Parathyroid adenoma (tissue), 2 donors: ENCODE results near the gene ABHD3.
A peak's percentile ranks its signal among the peaks of the same experiment; 100 is the strongest.

Experiments used
- H2AFZ ChIP-seq: fragments of 300-600 bp; sonication (generic); one replicate; pipeline ENCODE4 v1.7.0; 2017; ENCODE audit warnings: antibody characterized with exemption, mild to moderate bottlenecking
- H3K27ac ChIP-seq: fragments of 300-600 bp; sonication (generic); one replicate; pipeline ENCODE4 v1.7.0; 2017
- H3K27me3 ChIP-seq: fragments of 300-600 bp; sonication (generic); one replicate; pipeline ENCODE4 v1.7.0; 2017; ENCODE audit warnings: low read length; ENCODE audit not compliant: control insufficient read depth, insufficient read depth
- H3K36me3 ChIP-seq: fragments of 300-600 bp; sonication (generic); one replicate; pipeline ENCODE4 v1.7.0; 2017; ENCODE audit warnings: low read length; ENCODE audit not compliant: control insufficient read depth, insufficient read depth
- H3K4me1 ChIP-seq: fragments of 300-600 bp; sonication (generic); one replicate; pipeline ENCODE4 v1.7.0; 2017; ENCODE audit warnings: control low read depth
- H3K4me2 ChIP-seq: fragments of 300-600 bp; sonication (generic); one replicate; pipeline ENCODE4 v1.7.0; 2017; ENCODE audit warnings: low read length
- H3K4me3 ChIP-seq: fragments of 300-600 bp; sonication (generic); one replicate; pipeline ENCODE4 v1.7.0; 2017; ENCODE audit warnings: low read depth, low read length
- H3K79me2 ChIP-seq: fragments of 300-600 bp; sonication (generic); one replicate; pipeline ENCODE4 v1.7.0; 2017; ENCODE audit warnings: control low read depth
- H3K9ac ChIP-seq: fragments of 300-600 bp; sonication (generic); one replicate; pipeline ENCODE4 v1.7.0; 2017; ENCODE audit warnings: mild to moderate bottlenecking
- H3K9me3 ChIP-seq: fragments of 300-600 bp; sonication (generic); one replicate; pipeline ENCODE4 v1.7.0; 2017; ENCODE audit warnings: low read length; ENCODE audit not compliant: control insufficient read depth
- TF ChIP-seq, protein P1 (sequence below): fragments of 300-600 bp; sonication (generic); IDR thresholded peaks from one replicate; pipeline ENCODE4 v1.7.0; 2017; ENCODE audit warnings: antibody characterized with exemption, mild to moderate bottlenecking
- donor health status: primary hyperparathyroidism.

The ABHD3 gene

DNA sequence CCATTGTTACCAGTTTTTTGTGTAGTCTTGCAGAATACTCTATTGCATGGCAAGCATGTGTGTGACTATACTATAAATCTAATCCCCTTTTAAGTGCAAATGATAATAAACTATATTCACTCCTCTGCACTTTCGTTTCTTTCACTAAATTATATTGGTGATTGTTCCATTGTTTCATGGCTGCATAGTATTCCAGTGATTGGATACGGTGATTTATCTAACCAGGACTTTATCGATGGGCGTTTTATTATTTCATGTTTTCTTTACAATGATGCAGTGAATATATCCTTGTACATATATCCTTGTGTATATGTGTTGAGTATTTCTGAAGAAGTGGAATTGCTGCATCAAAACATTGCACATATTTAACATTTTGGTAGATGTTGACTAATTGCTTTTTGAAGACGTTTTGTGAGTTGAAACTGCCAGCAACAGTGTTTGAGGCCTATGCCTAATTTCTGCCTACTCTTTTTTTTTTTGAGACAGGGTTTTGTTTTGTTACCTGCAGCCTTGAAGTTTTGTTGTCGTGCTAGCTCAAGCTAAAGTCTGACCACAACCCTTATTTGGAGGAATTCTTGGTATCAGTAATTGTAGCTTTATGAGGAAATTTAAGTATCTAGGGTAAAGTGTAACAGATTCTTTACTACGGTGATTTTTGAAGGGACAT lies 38.7 kb upstream of the ABHD3 start:
- no peak overlapping the region for H2AFZ ChIP-seq
- no peak overlapping the region for H3K4me3 ChIP-seq
- no peak overlapping the region for H3K27ac ChIP-seq
- H3K36me3 ChIP-seq, result no peaks in the 10 kb centered on the region
- H3K4me2 ChIP-seq, result no peak overlapping the region
- H3K79me2 ChIP-seq, result peaks cover 8% of the 10 kb centered on the region
- TF ChIP-seq, protein P1, sequence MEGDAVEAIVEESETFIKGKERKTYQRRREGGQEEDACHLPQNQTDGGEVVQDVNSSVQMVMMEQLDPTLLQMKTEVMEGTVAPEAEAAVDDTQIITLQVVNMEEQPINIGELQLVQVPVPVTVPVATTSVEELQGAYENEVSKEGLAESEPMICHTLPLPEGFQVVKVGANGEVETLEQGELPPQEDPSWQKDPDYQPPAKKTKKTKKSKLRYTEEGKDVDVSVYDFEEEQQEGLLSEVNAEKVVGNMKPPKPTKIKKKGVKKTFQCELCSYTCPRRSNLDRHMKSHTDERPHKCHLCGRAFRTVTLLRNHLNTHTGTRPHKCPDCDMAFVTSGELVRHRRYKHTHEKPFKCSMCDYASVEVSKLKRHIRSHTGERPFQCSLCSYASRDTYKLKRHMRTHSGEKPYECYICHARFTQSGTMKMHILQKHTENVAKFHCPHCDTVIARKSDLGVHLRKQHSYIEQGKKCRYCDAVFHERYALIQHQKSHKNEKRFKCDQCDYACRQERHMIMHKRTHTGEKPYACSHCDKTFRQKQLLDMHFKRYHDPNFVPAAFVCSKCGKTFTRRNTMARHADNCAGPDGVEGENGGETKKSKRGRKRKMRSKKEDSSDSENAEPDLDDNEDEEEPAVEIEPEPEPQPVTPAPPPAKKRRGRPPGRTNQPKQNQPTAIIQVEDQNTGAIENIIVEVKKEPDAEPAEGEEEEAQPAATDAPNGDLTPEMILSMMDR, result no peak
- no peaks in the 10 kb centered on the region for H3K27me3 ChIP-seq
- peaks cover 9% of the 10 kb centered on the region for H3K4me1 ChIP-seq
- H3K9me3 ChIP-seq, result no peaks in the 10 kb centered on the region
- H3K9ac ChIP-seq, result no peak overlapping the region

DNA sequence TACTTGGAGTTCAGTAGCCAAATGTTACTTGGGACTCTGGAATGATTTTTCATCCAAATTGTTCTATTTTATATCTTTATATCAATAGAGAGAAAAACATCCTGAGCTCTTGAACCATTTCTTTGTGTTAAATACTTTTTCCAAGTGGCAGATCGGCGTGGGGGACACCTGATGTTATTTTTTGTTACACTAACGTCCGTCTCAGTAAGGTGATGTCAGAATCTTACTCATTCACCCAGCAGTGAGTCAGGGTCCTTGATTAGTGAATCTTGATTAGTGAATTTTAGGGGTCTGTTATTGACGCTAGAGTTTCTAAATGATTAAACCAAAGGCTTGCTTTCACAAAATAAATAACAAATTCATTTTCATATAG lies 37.7 kb upstream of the ABHD3 start:
- H3K79me2 ChIP-seq, result peaks cover 5% of the 10 kb centered on the region
- H3K36me3 ChIP-seq, result no peaks in the 10 kb centered on the region
- H3K4me3 ChIP-seq, result peak overlapping the region; percentile 65
- H3K4me1 ChIP-seq, result peaks cover 6% of the 10 kb centered on the region
- no peaks in the 10 kb centered on the region for H3K27me3 ChIP-seq
- H3K4me2 ChIP-seq, result peak overlapping the region; percentile 61
- H3K27ac ChIP-seq, result no peak overlapping the region
- H2AFZ ChIP-seq, result peak overlapping the region; percentile 81
- H3K9me3 ChIP-seq, result no peaks in the 10 kb centered on the region
- TF ChIP-seq, protein P1, result no peak
- H3K9ac ChIP-seq, result no peak overlapping the region

DNA sequence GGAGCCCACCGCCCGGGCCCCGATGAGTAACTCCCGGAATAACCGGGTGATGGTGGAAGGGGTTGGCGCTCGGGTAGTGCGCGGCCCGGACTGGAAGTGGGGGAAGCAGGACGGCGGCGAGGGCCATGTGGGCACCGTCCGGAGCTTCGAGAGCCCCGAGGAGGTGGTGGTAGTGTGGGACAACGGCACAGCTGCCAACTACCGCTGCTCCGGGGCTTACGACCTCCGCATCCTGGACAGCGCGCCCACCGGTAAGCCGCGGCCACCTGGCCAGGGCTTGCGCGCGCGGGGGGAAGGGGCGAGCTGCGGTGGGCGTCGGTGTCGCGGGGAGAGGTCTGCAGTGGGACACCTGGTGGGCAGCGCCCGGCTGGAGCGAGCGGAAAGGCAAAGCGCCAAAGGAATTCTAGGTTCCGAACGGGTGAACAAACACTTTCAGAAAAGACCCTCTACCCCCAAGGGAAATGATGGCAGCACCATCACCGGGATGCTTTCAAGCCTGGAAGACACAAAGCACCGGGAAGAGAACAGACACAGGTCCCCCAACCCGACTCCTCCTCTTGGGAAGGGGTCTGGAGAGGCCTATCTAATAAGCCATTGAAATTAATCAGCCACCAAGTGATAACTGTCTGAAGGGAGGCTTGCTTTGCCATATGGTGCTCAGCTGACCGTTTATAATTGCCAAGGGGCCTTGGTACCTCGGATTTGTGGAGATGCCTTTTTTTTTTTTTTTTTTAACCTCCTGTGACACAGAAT lies 37.2 kb upstream of the ABHD3 start:
- TF ChIP-seq, protein P1, result no peak
- H3K27me3 ChIP-seq, result no peaks in the 10 kb centered on the region
- H3K9ac ChIP-seq, result no peak overlapping the region
- H3K27ac ChIP-seq, result no peak overlapping the region
- H3K4me1 ChIP-seq, result peaks cover 5% of the 10 kb centered on the region
- peak overlapping the region; percentile 61 for H3K4me2 ChIP-seq
- H3K79me2 ChIP-seq, result peaks cover 5% of the 10 kb centered on the region
- H3K4me3 ChIP-seq, result peak overlapping the region; percentile 65
- H2AFZ ChIP-seq, result peak overlapping the region; percentile 81
- H3K36me3 ChIP-seq, result no peaks in the 10 kb centered on the region
- no peaks in the 10 kb centered on the region for H3K9me3 ChIP-seq

DNA sequence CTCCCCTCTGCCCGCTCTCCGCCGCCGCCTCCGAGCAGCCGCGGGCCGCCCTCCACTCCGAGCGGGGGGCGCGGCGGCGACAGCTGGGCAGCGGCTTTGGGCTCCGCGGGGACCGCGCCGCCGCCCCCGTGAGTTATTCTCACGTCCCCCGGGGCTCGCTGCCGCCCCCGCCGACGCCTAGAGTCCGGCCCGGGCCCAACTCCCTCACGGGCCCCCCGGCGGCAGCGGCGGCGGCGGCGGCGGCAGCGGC lies 36.7 kb upstream of the ABHD3 start:
- Histone ChIP-seq H3K27ac (peak overlapping the region; percentile 90), H3K4me1 (peaks cover 1% of the 10 kb centered on the region), H3K9ac (no peak overlapping the region), H3K4me3 (peak overlapping the region; percentile 94), H3K36me3 (no peaks in the 10 kb centered on the region), H3K27me3 (no peaks in the 10 kb centered on the region), H2AFZ (peak overlapping the region; percentile 95), H3K9me3 (no peaks in the 10 kb centered on the region), H3K79me2 (peaks cover 5% of the 10 kb centered on the region), H3K4me2 (peak overlapping the region; percentile 61)
- TF ChIP-seq, protein P1, result no peak
